Measurements from ENCODE around the gene NPC2. TPM values are rescaled to one million over a fixed set of nuclear protein-coding genes. Genes with fewer than 3 reads are reported as not detected.

NPC2 gene
- total RNA-seq, 1 donor from 2014 or later = 281 TPM

DNA sequence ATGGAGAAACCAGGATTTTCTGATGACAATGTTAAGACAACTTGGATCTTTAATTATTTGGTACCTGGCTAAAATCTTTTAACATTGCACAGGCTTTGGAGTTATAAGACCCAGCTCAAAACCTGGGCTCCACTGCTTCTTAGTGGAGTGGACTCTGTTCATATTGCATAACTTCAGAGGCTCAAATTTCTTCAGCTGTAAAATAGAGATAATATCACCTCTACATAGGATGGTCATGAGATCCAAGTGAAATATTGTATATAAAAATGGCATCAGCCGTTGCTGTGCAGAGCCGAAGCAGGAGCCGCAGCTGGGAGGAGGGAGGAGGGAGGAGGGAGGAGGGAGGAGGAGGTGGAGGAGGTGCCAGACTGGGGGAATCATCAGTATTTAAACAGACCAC lies 10.5 kb downstream of the NPC2 start:
- DNase-seq (ENCODE audit: low read depth) = no peak
- TF ChIP-seq, protein P1, sequence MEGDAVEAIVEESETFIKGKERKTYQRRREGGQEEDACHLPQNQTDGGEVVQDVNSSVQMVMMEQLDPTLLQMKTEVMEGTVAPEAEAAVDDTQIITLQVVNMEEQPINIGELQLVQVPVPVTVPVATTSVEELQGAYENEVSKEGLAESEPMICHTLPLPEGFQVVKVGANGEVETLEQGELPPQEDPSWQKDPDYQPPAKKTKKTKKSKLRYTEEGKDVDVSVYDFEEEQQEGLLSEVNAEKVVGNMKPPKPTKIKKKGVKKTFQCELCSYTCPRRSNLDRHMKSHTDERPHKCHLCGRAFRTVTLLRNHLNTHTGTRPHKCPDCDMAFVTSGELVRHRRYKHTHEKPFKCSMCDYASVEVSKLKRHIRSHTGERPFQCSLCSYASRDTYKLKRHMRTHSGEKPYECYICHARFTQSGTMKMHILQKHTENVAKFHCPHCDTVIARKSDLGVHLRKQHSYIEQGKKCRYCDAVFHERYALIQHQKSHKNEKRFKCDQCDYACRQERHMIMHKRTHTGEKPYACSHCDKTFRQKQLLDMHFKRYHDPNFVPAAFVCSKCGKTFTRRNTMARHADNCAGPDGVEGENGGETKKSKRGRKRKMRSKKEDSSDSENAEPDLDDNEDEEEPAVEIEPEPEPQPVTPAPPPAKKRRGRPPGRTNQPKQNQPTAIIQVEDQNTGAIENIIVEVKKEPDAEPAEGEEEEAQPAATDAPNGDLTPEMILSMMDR (conservative IDR thresholded peaks at IDR 0.05; ENCODE audit: low read depth, low read length) = no peak
- no peak overlapping the region for H3K4me3 ChIP-seq (ENCODE audit: low read depth, low read length)

DNA sequence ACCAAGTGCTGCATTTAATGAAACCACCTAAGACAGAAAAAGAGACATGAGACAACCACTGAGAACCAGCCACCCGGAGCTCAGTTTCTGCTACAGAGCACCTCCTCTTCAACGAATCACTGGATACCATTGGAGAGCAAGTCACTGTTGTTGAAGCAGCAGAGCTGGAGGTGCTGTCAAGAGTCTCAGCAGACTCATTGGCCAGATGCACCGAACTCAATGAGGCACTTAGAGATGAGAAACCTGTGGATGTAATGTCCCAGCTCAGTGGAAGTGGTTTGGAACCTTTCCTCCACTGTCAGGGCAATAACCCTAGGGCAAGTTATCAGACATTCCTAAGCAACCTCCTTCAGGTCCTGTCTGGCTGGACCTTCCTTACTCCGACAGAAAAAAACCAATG lies 13.1 kb downstream of the NPC2 start:
- H3K4me3 ChIP-seq (ENCODE audit: low read depth, low read length) = no peak overlapping the region
- TF ChIP-seq, protein P1 (conservative IDR thresholded peaks at IDR 0.05; ENCODE audit: low read depth, low read length) = no peak
- no peak for DNase-seq (ENCODE audit: low read depth)

DNA sequence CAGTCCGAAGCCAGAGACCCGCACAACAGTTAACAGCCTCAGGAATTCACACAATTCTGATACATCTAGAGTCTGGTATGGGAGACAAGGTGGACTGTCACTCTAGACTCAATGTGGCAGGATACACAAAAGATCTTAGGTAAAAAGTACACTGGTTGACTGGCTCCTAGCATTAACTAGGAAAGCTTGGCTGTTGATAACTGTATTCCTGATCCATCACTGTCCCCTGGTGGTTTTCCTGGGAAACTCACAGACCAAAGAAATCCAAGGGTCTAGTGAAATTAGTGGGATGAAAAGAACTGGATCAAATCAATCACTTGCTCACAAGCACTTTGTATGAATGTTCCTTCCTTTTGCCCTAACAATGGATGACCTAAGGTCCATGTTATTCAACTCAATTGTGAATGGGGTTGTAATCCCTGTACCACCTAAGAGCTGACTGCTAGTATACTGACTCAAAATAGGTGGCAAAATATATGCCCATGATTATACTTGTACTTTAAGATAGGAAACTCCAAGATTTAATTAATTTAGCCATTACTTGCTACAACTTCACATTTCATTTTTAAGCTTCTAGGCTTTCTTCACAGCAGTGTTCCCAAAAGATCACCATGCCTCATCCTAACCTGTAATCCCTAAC lies 14.0 kb downstream of the NPC2 start:
- TF ChIP-seq, protein P1 (conservative IDR thresholded peaks at IDR 0.05; ENCODE audit: low read depth, low read length) = peak; percentile 96
- DNase-seq (ENCODE audit: low read depth) = no peak
- no peak overlapping the region for H3K4me3 ChIP-seq (ENCODE audit: low read depth, low read length)

DNA sequence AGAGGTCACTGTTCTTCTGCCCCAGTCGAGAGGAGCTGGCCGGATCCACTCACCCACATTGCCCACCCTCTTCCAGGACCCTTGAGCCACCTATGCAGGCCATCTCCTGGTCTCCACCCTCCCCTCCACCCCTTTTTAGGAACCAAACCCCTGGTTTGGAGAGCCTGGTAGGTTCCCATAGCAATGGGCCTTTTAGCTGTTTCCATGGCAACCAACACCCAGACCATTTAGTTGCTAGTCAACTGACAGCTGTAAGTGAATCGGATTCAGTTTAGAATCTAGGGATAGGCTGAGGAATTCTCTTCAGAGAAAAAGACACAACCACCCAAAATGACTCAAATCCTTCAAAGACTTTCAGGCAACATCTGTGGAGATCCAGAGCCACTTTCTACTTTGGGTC lies 16.5 kb downstream of the NPC2 start:
- no peak for DNase-seq (ENCODE audit: low read depth)
- TF ChIP-seq, protein P1 (conservative IDR thresholded peaks at IDR 0.05; ENCODE audit: low read depth, low read length) = no peak
- no peak overlapping the region for H3K4me3 ChIP-seq (ENCODE audit: low read depth, low read length)

DNA sequence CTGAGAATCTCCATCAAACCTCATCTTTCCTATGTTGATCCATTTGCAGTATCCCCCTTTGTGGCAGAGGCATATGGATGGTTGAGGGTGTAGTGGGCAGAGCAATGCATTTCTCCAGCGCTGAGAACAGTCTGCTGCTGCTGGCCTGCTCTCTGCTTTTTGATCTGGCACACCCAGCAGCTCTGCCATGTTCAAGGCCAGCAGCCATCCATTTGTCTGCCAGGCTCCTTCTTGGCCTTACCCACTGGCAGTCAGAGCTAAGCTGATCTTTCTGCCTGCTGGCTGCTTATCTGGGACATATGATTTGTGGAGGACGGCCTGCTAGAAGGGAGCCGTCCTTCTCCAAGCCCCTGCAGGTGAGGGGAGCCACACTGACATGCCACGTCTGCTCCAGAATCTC lies 17.0 kb downstream of the NPC2 start:
- TF ChIP-seq, protein P1 (conservative IDR thresholded peaks at IDR 0.05; ENCODE audit: low read depth, low read length) = no peak
- H3K4me3 ChIP-seq (ENCODE audit: low read depth, low read length) = no peak overlapping the region
- DNase-seq (ENCODE audit: low read depth) = no peak

DNA sequence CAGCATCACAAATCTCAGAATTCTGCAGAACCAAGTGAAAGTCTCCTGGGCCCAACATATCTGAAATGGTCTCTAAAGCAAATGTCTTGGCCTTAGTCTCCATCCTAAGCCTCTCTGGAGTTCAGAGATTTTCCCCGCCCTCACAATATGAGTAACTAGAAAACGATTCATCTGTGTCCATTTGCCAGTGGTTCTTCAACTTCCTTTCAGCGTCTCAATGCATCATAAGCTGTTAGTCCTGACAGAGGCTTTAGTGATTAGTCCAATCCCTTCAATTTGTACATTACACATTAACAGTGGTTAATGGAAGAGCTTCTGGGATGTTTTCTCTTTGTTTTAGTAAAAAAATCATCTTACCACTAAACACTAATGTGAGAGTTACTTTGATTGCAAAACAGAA lies 17.4 kb downstream of the NPC2 start:
- DNase-seq (ENCODE audit: low read depth) = peak; percentile 46
- no peak overlapping the region for H3K4me3 ChIP-seq (ENCODE audit: low read depth, low read length)
- TF ChIP-seq, protein P1 (conservative IDR thresholded peaks at IDR 0.05; ENCODE audit: low read depth, low read length) = no peak

DNA sequence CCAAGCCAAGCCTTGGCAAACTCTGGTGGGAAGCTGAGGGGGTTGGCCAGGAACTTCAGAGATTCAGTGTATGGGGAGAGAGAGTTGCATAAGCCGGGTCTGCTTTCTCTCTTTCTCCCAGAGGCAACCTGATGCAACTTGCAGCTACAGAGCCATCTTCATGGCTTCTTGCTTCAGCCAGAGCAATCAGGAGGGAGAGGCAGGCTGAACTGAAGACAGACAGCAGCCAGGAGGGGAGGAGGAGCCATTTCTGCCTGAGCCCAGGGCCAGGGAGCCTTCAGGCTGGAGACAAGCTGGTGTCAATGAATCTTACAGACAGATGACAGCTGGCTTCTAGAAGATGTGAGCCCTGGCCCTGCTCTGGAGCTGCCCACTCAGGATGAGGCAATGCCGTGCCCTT lies 18.7 kb downstream of the NPC2 start:
- TF ChIP-seq, protein P1 (conservative IDR thresholded peaks at IDR 0.05; ENCODE audit: low read depth, low read length) = no peak
- H3K4me3 ChIP-seq (ENCODE audit: low read depth, low read length) = no peak overlapping the region
- no peak for DNase-seq (ENCODE audit: low read depth)

Data from epithelial cell of proximal tubule (primary cell).